Adrenal gland (tissue), 19 donors: ENCODE results near the gene IYD. TPM values are rescaled to one million over a fixed set of nuclear protein-coding genes. Genes with fewer than 3 reads are reported as not detected.
A peak's percentile ranks its signal among the peaks of the same experiment; 100 is the strongest.

Experiments used
- DNase-seq, 7 donors: peaks; one replicate each; pipeline ENCODE4 v3.0.0-alpha.2; 2019 to 2020
- H3K27ac ChIP-seq, 5 donors: fragments of 200-600 bp; sonication (generic) in 4 of 5; 1 replicate in 3 of 5; 2 replicates in 2 of 5; pipeline versions ENCODE4 v1.5.1 to v1.8.0; 2016 to 2020; ENCODE audit warnings: mild to moderate bottlenecking in 1 of 5
- H3K27me3 ChIP-seq: fragments of 200-600 bp; 2 replicates; pipeline ENCODE4 v1.8.0; 2021
- H3K36me3 ChIP-seq, 2 donors: fragments of 200-600 bp; replicated peaks in 1 of 2; 1 replicate in 1 of 2; 2 replicates in 1 of 2; pipeline versions ENCODE4 v1.5.1 to v1.8.0; 2018 to 2022
- H3K4me1 ChIP-seq, 2 donors: fragments of 200-600 bp; replicated peaks in 1 of 2; 1 replicate in 1 of 2; 2 replicates in 1 of 2; pipeline versions ENCODE4 v1.5.1 to v1.8.0; 2018 to 2021
- H3K4me3 ChIP-seq, 4 donors: fragments of 200-600 bp; sonication (generic) in 3 of 4; one replicate each; pipeline ENCODE4 v1.5.1; 2016 to 2018
- H3K9me3 ChIP-seq, 3 donors: fragments of 200-600 bp; sonication (generic) in 1 of 3; replicated peaks in 1 of 3; 1 replicate in 2 of 3; 2 replicates in 1 of 3; pipeline versions ENCODE4 v1.5.1 to v1.8.0; 2016 to 2021
- POLR2A ChIP-seq, 2 donors: fragments of 450-650 bp; IDR thresholded peaks; one replicate each; pipeline ENCODE4 v1.6.1; 2017; ENCODE audit warnings: antibody characterized with exemption in 2 of 2, mild to moderate bottlenecking in 2 of 2, moderate library complexity in 1 of 2
- WGBS, 4 donors: extraction: QIAGEN DNeasy Blood & Tissue Kit in 2 of 4; methylation state at CpG; one replicate each; pipeline versions ENCODE4 v1.1.5 to v1.1.7; 2013 to 2017; 5-methylcytosine and 5-hydroxymethylcytosine counted together
- intact Hi-C, 2 donors: fragments of 100-400 bp; cut with DNase I; formaldehyde crosslinking; loops; one replicate each; pipeline versions ENCODE4 v1.14.1 to v1.15.0; 2022 to 2023
- long read RNA-seq, 10 donors: library from polyadenylated mRNA in 3 of 10; unstranded in 2 of 10; stranded (forward) in 1 of 10; transcript quantifications; one replicate each; pipeline ENCODE4 v2.0.0 and lab custom pipeline, GENCODE V29; 2021 to 2026
- polyA plus RNA-seq, 3 donors: library from polyadenylated mRNA; stranded (reverse); fragments of 200-250 nt in 2 of 3; fragments of 350-450 nt in 1 of 3; fragmentation: Illumina TruSeq in 1 of 3; extraction: RNeasy Lipid Tissue Mini Kit (QIAGEN cat#74804) in 1 of 3; gene quantifications; one replicate each; pipeline ENCODE4 v1.2.3, GENCODE V29; 2013 to 2014
- total RNA-seq, 9 donors: library from RNA; depleted of rRNA in 4 of 9; stranded (reverse); fragments of >200 nt in 4 of 9; fragments of 120-200 nt in 1 of 9; fragmentation: NEBNext Ultra II Directional in 1 of 9; extraction: Animal tissue kit (Norgen Biotek cat#: 25700) in 1 of 9; gene quantifications; one replicate each; pipeline versions ENCODE4 v1.1.0 to v1.2.4, GENCODE V29; 2013 to 2023
- TF ChIP-seq, protein P1 (sequence below), 6 experiments: fragments of 450-650 bp in 4 of 6; fragments of 200-600 bp in 2 of 6; sonication (generic) in 1 of 6; IDR thresholded peaks; 1 replicate in 5 of 6; 2 replicates in 1 of 6; pipeline versions ENCODE4 v1.5.1 to v1.8.0; 2016 to 2021; ENCODE audit warnings: antibody characterized with exemption in 6 of 6, mild to moderate bottlenecking in 2 of 6, moderate library complexity in 1 of 6
- donor health status: healthy with polysubstance abuse.
- donor health status: Bipolar disorder and iron deficiency.
- donor health status: DM: yes; HTN: yes; CAD: no.
- donor health status: DM: no; HTN: no; CAD: no.
- donor health status: DM: no; HTN: no; CAD: no.
- donor health status: DM: yes; HTN: yes; CAD: no.

Gene IYD
- total RNA-seq (under 1 TPM in 2 of 9 donors, not detected in 7; 0.04 to 0.95 TPM), polyA plus RNA-seq (not detected)
- long read RNA-seq, donor 1 = 0 reads
- long read RNA-seq, donor 2 = 0 reads
- long read RNA-seq, donor 3 = 0 reads
- long read RNA-seq, donor 4 = 0 reads
- long read RNA-seq, donor 5 = 0 reads
- long read RNA-seq, donor 6 = 0 reads
- long read RNA-seq, donor 7 = 0 reads
- long read RNA-seq, donor 8 = 0 reads
- long read RNA-seq, donor 9 = 0 reads
- long read RNA-seq, donor 10 = 0 reads

DNA sequence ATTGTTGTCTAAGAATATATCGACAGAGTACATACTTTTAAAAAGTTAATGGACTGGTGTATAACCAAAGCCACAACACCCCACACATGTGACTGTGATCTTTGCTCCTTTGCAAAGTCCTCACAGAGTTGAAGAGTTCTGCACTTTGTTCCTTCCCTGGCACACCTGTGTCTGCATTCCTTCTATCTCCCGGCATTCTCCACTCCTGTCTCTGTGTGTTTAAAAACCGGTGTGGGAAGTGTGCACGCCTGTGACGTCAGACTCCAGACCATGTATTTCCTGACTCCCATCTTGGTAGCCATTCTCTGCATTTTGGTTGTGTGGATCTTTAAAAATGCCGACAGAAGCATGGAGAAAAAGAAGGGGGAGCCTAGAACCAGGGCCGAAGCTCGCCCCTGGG, at the start of gene IYD:
IYD (plus strand) TSS at position 251 of the 400 bp plus-strand sequence; CDS start at position 271, 20 bp downstream.
- 76 to 91% (median 78%) methylated on average over 8 of the region's 8 CpGs for WGBS, 4 donors
- Histone ChIP-seq H3K4me1 (no peaks in the 10 kb centered on the region), H3K36me3 (no peaks in the 10 kb centered on the region), H3K27ac (no peak within 1 kb of the TSS), H3K9me3 (no peaks in the 10 kb centered on the region), H3K4me3 (no peak within 1 kb of the TSS), H3K27me3 (no peaks in the 10 kb centered on the region)
- no peak for DNase-seq
- TF ChIP-seq, protein P1, sequence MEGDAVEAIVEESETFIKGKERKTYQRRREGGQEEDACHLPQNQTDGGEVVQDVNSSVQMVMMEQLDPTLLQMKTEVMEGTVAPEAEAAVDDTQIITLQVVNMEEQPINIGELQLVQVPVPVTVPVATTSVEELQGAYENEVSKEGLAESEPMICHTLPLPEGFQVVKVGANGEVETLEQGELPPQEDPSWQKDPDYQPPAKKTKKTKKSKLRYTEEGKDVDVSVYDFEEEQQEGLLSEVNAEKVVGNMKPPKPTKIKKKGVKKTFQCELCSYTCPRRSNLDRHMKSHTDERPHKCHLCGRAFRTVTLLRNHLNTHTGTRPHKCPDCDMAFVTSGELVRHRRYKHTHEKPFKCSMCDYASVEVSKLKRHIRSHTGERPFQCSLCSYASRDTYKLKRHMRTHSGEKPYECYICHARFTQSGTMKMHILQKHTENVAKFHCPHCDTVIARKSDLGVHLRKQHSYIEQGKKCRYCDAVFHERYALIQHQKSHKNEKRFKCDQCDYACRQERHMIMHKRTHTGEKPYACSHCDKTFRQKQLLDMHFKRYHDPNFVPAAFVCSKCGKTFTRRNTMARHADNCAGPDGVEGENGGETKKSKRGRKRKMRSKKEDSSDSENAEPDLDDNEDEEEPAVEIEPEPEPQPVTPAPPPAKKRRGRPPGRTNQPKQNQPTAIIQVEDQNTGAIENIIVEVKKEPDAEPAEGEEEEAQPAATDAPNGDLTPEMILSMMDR (IDR thresholded peaks at IDR 0.05) = no peak
- no peak for TF ChIP-seq POLR2A (IDR thresholded peaks at IDR 0.05)
- intact Hi-C loops = no loop called here

GRCh38 chr6:150319924-150320323, 48.9 kb upstream of the IYD start:
- no peak overlapping the region for H3K4me3 ChIP-seq
- WGBS, 4 donors = 73 to 90% (median 84%) methylated on average over 4 of the region's 4 CpGs
- no peaks in the 10 kb centered on the region for H3K27me3 ChIP-seq
- intact Hi-C loops = no loop called here
- H3K4me1 ChIP-seq = no peaks in the 10 kb centered on the region
- TF ChIP-seq, protein P1 (IDR thresholded peaks at IDR 0.05) = no peak
- TF ChIP-seq POLR2A (IDR thresholded peaks at IDR 0.05) = no peak
- no peaks in the 10 kb centered on the region for H3K9me3 ChIP-seq
- no peak for DNase-seq
- H3K27ac ChIP-seq = no peak overlapping the region
- H3K36me3 ChIP-seq = no peaks in the 10 kb centered on the region

DNA sequence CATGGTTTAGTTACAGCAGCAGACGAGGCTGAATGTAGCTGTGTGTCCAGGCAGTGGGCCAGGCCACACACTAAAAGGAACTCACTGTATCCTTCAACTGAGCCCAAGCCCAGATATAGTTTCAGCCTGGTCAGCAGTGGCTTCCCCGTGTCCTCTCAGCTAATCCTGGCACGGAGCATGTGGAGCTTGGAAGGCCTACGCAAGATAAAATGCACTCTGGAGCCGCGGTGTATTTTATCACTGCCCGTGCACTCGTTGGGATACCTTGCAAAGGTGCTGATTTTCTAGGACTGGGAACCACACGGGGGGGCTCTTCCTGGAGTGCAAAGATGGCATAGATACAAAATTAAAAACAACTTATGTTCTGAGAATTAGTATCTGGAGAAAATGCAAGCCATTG, 48.4 kb upstream of the IYD start:
- Histone ChIP-seq H3K4me1 (no peaks in the 10 kb centered on the region), H3K27ac (no peak overlapping the region), H3K9me3 (no peaks in the 10 kb centered on the region), H3K27me3 (no peaks in the 10 kb centered on the region), H3K36me3 (no peaks in the 10 kb centered on the region), H3K4me3 (no peak overlapping the region)
- peak in 6 of 7 donors; percentile 12 to 65 (median 38) for DNase-seq
- intact Hi-C loops = no loop called here
- TF ChIP-seq POLR2A (IDR thresholded peaks at IDR 0.05) = no peak
- TF ChIP-seq, protein P1 (IDR thresholded peaks at IDR 0.05) = no peak
- WGBS, 4 donors = 54 to 63% (median 60%) methylated on average over 4 to 9 of the region's 9 CpGs

DNA sequence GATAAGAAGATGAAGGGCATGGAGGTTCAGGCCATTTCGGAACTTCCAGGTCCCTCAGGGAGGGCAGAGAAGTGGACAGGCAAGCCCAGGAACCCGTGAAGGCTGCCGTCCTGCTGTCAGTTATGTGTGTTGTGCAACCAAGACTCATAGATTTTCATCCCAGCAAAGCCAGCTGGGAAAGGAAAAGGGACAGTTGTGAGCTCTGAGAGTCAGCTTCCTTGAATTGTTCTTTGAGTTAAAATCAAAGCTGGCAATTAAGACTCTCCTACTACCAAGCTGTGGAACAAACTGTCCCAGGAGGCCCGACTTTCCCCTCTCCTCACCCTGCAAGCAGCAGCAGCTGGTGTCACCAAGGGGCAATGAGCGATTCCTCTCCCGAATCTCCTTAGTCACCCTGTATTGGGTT, 46.3 kb upstream of the IYD start:
- no peaks in the 10 kb centered on the region for H3K27me3 ChIP-seq
- DNase-seq = peak in 3 of 7 donors; percentile 23 to 58 (median 23)
- H3K27ac ChIP-seq = peak overlapping the region in 1 of 5 donors; percentile 61
- WGBS, 4 donors = 65 to 77% (median 70%) methylated on average over 6 of the region's 6 CpGs
- no peak overlapping the region for H3K4me3 ChIP-seq
- H3K36me3 ChIP-seq = no peaks in the 10 kb centered on the region
- intact Hi-C loops = no loop called here
- TF ChIP-seq, protein P1 (IDR thresholded peaks at IDR 0.05) = no peak
- TF ChIP-seq POLR2A (IDR thresholded peaks at IDR 0.05) = no peak
- no peaks in the 10 kb centered on the region for H3K9me3 ChIP-seq
- no peaks in the 10 kb centered on the region for H3K4me1 ChIP-seq
